ENCODE results near the gene POLD2. TPM values are rescaled to one million over a fixed set of nuclear protein-coding genes. Genes with fewer than 3 reads are reported as not detected.

The POLD2 gene
- total RNA-seq, 1 experiment from 2014 or later, result 154 TPM

- TF ChIP-seq AFF4 (CRISPR knock-in tag; IDR thresholded peaks at IDR 0.05; ENCODE audit: borderline replicate concordance), result no peak
- TF ChIP-seq NFATC4 (CRISPR knock-in tag; IDR thresholded peaks at IDR 0.05), result no peak
- no peak for TF ChIP-seq HMGXB4 (CRISPR knock-in tag; IDR thresholded peaks at IDR 0.05)
- TF ChIP-seq ZNF396 (CRISPR knock-in tag; IDR thresholded peaks at IDR 0.05; ENCODE audit: borderline replicate concordance), result no peak
- TF ChIP-seq FOXJ3 (CRISPR knock-in tag; IDR thresholded peaks at IDR 0.05; ENCODE audit: borderline replicate concordance), result no peak
- TF ChIP-seq MXD4 (CRISPR knock-in tag; IDR thresholded peaks at IDR 0.05; ENCODE audit: borderline replicate concordance), result no peak
- no peak for TF ChIP-seq ZNF263 (CRISPR knock-in tag; IDR thresholded peaks at IDR 0.05; ENCODE audit: low read depth)
- TF ChIP-seq E2F1 (CRISPR knock-in tag; IDR thresholded peaks at IDR 0.05), result no peak
- no peak for TF ChIP-seq USF2 (CRISPR knock-in tag; IDR thresholded peaks at IDR 0.05)
- Mint-ChIP-seq H3K9me3 (no peaks in the 10 kb centered on the region), H3K27me3 (ENCODE audit: low read depth) (peaks cover 27% of the 10 kb centered on the region), H3K36me3 (0 out of 2 replicates have a peak, but pooled peaks cover 2% of the 10 kb centered on the region), H3K27ac (peak overlapping the region; percentile 34; the same call in 1 of the 2 replicates), H3K4me3 (peak overlapping the region; percentile 16), H3K4me1 (peaks cover 15% of the 10 kb centered on the region)
- ChIA-PET CTCF (interaction anchor here (0.6 to 1.0 kb wide), 4 partner anchors 36 to 140 kb away, joined by 3 to 4 read pairs (median 3); no protein-coding TSS in a partner anchor), POLR2A (interaction anchor here (0.6 kb wide), 1 partner anchor 16 kb away, joined by 3 read pairs; no protein-coding TSS in a partner anchor)
- no peak for DNase-seq (ENCODE audit: low spot score)
- no peak for ATAC-seq
Observed at GRCh38 chr7:44101966-44102845, 21.1 kb downstream of the POLD2 start.

GRCh38 chr7:44101303-44101965 is 21.9 kb downstream of the POLD2 start:
- H3K36me3 Mint-ChIP-seq, result 0 out of 2 replicates have a peak, but pooled peaks cover 2% of the 10 kb centered on the region
- H3K9me3 Mint-ChIP-seq, result no peaks in the 10 kb centered on the region
- H3K27me3 Mint-ChIP-seq (ENCODE audit: low read depth), result peaks cover 27% of the 10 kb centered on the region
- ATAC-seq, result no peak
- no peak for DNase-seq (ENCODE audit: low spot score)
- H3K27ac Mint-ChIP-seq, result no peak overlapping the region
- CTCF ChIA-PET, result interaction anchor here (0.6 to 1.0 kb wide), 4 partner anchors 35 to 141 kb away, joined by 3 to 4 read pairs (median 3); no protein-coding TSS in a partner anchor
- H3K4me1 Mint-ChIP-seq, result peaks cover 15% of the 10 kb centered on the region
- H3K4me3 Mint-ChIP-seq, result no peak overlapping the region
- POLR2A ChIA-PET, result interaction anchor here (0.6 to 0.8 kb wide), 2 partner anchors 16 to 37 kb away, joined by 3 to 4 read pairs; no protein-coding TSS in a partner anchor
- no peak for TF ChIP-seq E2F5 (CRISPR knock-in tag; IDR thresholded peaks at IDR 0.05)
- TF ChIP-seq MAX (CRISPR knock-in tag; IDR thresholded peaks at IDR 0.05), result no peak
- TF ChIP-seq FOXP4 (CRISPR knock-in tag; IDR thresholded peaks at IDR 0.05), result no peak
- TF ChIP-seq FOXJ3 (CRISPR knock-in tag; IDR thresholded peaks at IDR 0.05; ENCODE audit: borderline replicate concordance), result no peak
- TF ChIP-seq USF2 (CRISPR knock-in tag; IDR thresholded peaks at IDR 0.05), result no peak
- no peak for TF ChIP-seq ESRRA (CRISPR knock-in tag; IDR thresholded peaks at IDR 0.05; ENCODE audit: borderline replicate concordance)
- no peak for TF ChIP-seq SP1 (CRISPR knock-in tag; conservative IDR thresholded peaks at IDR 0.05)
- no peak for TF ChIP-seq ZNF232 (CRISPR knock-in tag; IDR thresholded peaks at IDR 0.05)
- no peak for TF ChIP-seq JUN (CRISPR knock-in tag; IDR thresholded peaks at IDR 0.05)
- TF ChIP-seq CTCF (IDR thresholded peaks at IDR 0.05), result no peak

All from WTC11 (cell line).